Measurements from ENCODE around the gene TNK2. TPM values are rescaled to one million over a fixed set of nuclear protein-coding genes. Genes with fewer than 3 reads are reported as not detected.
"Not testable (repeated sequence)": the region's sequence is repeated elsewhere in the genome, so short reads cannot be mapped to it uniquely, and the experiment has no call there.

Gene TNK2
- total RNA-seq, 1 experiment from 2014 or later, result 36.0 TPM

GRCh38 chr3:195866686-195867511 lies 41.5 kb downstream of the TNK2 start:
- no peak overlapping the region for H3K27ac Mint-ChIP-seq (ENCODE audit: unreplicated experiment)
- CTCF ChIA-PET, result interaction anchor here (1.0 kb wide), 1 partner anchor 119 kb away, joined by 3 read pairs; no protein-coding TSS in a partner anchor
- no peaks in the 10 kb centered on the region for H3K27me3 ChIP-seq (replicated peaks; ENCODE audit: control insufficient read depth, insufficient read depth, low read length)
- H3K36me3 Mint-ChIP-seq (ENCODE audit: insufficient read depth, unreplicated experiment), result no peaks in the 10 kb centered on the region
- POLR2A ChIA-PET, result no interaction called here
- DNase-seq, result no peak
- H3K9me3 ChIP-seq, result no peaks in the 10 kb centered on the region
- H3K4me1 ChIP-seq, result no peaks in the 10 kb centered on the region
- TF ChIP-seq CTCF (IDR thresholded peaks at IDR 0.05; ENCODE audit: insufficient read depth in 1 of 2, low read depth in 1 of 2, low read length in 1 of 2, severe bottlenecking in 1 of 2, unreplicated experiment in 1 of 2), result no peak
- no peak overlapping the region for H3K4me3 Mint-ChIP-seq (ENCODE audit: unreplicated experiment)
- no peaks in the 10 kb centered on the region for H3K4me1 Mint-ChIP-seq (ENCODE audit: low read depth, unreplicated experiment)
- H3K27me3 Mint-ChIP-seq (ENCODE audit: insufficient read depth, unreplicated experiment), result no peaks in the 10 kb centered on the region
- H3K9me3 Mint-ChIP-seq (ENCODE audit: unreplicated experiment), result no peaks in the 10 kb centered on the region
- no TSS peak for BruUV-seq (replicated peaks)
- H3K36me3 ChIP-seq (ENCODE audit: control insufficient read depth, insufficient read depth, low read length), result peaks cover 2% of the 10 kb centered on the region; the same call in 1 of the 2 replicates
- intact Hi-C loops (cut with micrococcal nuclease; ENCODE audit: unreplicated experiment), result no loop called here
- no peak overlapping the region for H3K4me3 ChIP-seq (ENCODE audit: low read depth, low read length)

- no peaks in the 10 kb centered on the region for H3K27me3 Mint-ChIP-seq (ENCODE audit: insufficient read depth, unreplicated experiment)
- no peak overlapping the region for H3K27ac Mint-ChIP-seq (ENCODE audit: unreplicated experiment)
- Histone ChIP-seq H3K4me3 (ENCODE audit: low read depth, low read length) (no peak overlapping the region), H3K36me3 (ENCODE audit: control insufficient read depth, insufficient read depth, low read length) (no peaks in the 10 kb centered on the region), H3K9me3 (no peaks in the 10 kb centered on the region), H3K27me3 (replicated peaks; ENCODE audit: control insufficient read depth, insufficient read depth, low read length) (no peaks in the 10 kb centered on the region), H3K4me1 (no peaks in the 10 kb centered on the region)
- intact Hi-C loops (cut with micrococcal nuclease; ENCODE audit: unreplicated experiment), result no loop called here
- H3K9me3 Mint-ChIP-seq (ENCODE audit: unreplicated experiment), result no peaks in the 10 kb centered on the region
- no peak for DNase-seq
- no peaks in the 10 kb centered on the region for H3K4me1 Mint-ChIP-seq (ENCODE audit: low read depth, unreplicated experiment)
- TF ChIP-seq CTCF (IDR thresholded peaks at IDR 0.05; ENCODE audit: insufficient read depth in 1 of 2, low read depth in 1 of 2, low read length in 1 of 2, severe bottlenecking in 1 of 2, unreplicated experiment in 1 of 2), result no peak
- no TSS peak for BruUV-seq (replicated peaks)
- peaks cover under 1% of the 10 kb centered on the region for H3K36me3 Mint-ChIP-seq (ENCODE audit: insufficient read depth, unreplicated experiment)
- ChIA-PET POLR2A (no interaction called here), CTCF (no interaction called here)
- H3K4me3 Mint-ChIP-seq (ENCODE audit: unreplicated experiment), result no peak overlapping the region
Observed at GRCh38 chr3:195865752-195866151, 42.6 kb downstream of the TNK2 start.

DNA sequence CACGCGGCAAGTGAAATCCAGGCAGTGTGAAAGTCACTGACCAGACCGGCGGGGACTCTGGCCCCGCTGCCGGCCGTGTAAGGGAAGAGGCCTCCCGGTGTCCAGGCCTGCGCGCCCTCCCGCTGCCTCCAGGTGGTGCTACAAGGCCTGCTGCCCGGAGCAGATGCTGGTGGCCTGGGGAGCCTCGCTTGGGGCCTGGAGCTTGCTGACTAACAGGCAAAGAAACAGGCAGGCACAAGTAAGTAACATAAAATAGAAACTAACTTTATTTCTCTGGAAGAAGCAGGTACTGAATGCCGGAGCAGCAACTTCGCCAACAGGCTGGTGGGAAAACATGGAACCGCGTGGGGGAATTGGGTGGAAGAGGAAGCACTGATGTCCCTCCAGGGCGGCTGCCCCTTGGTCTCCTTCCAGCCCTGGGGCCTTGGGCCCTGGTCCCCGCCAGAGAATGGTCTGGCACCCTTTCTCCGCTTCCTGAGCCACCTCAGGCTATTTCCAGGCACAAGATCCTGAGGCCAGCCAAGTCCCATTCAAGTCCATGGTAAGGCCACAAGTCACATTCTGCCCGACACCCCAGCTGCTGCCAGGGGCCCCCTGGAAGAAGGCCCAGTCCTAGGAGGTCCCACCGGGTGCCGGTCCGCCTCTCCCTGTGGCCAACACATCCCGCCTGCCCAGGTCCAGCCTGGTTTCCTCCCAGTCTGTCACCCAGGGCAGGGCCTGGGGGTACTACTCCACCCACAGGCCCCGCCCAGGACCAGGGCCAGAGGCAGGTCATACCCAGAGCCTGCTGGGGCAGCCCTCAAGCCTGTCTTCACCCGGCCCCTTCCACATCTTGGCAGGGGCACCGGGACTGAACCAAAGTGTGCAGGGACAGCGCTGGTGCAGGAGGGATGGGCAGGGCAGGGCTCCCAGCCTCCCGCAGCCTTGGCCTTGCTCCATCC lies 45.0 kb downstream of the TNK2 start:
- ChIA-PET CTCF (interaction anchor here (0.6 to 1.0 kb wide), 3 partner anchors 28 to 46 kb away, joined by 3 to 8 read pairs (median 5); no protein-coding TSS in a partner anchor), POLR2A (no interaction called here)
- no peaks in the 10 kb centered on the region for H3K9me3 Mint-ChIP-seq (ENCODE audit: unreplicated experiment)
- H3K9me3 ChIP-seq, result no peaks in the 10 kb centered on the region
- no peak overlapping the region for H3K4me3 Mint-ChIP-seq (ENCODE audit: unreplicated experiment)
- no peaks in the 10 kb centered on the region for H3K27me3 ChIP-seq (replicated peaks; ENCODE audit: control insufficient read depth, insufficient read depth, low read length)
- no peaks in the 10 kb centered on the region for H3K36me3 ChIP-seq (ENCODE audit: control insufficient read depth, insufficient read depth, low read length)
- H3K27me3 Mint-ChIP-seq (ENCODE audit: insufficient read depth, unreplicated experiment), result no peaks in the 10 kb centered on the region
- no peaks in the 10 kb centered on the region; the same call in 1 of the 2 replicates for H3K4me1 ChIP-seq
- TF ChIP-seq CTCF (IDR thresholded peaks at IDR 0.05; ENCODE audit: insufficient read depth in 1 of 2, low read depth in 1 of 2, low read length in 1 of 2, severe bottlenecking in 1 of 2, unreplicated experiment in 1 of 2), result peak; percentile 66 to 84
- peaks cover 6% of the 10 kb centered on the region for H3K4me1 Mint-ChIP-seq (ENCODE audit: low read depth, unreplicated experiment)
- no peak overlapping the region for H3K27ac Mint-ChIP-seq (ENCODE audit: unreplicated experiment)
- intact Hi-C loops (cut with micrococcal nuclease; ENCODE audit: unreplicated experiment), result loop anchor here (1.0 kb wide), 1 partner anchor 52 kb away; no protein-coding TSS in a partner anchor
- BruUV-seq (replicated peaks), result TSS peak; percentile 55
- peaks cover 6% of the 10 kb centered on the region for H3K36me3 Mint-ChIP-seq (ENCODE audit: insufficient read depth, unreplicated experiment)
- DNase-seq, result peak; percentile 72 to 80
- no peak overlapping the region for H3K4me3 ChIP-seq (ENCODE audit: low read depth, low read length)

DNA sequence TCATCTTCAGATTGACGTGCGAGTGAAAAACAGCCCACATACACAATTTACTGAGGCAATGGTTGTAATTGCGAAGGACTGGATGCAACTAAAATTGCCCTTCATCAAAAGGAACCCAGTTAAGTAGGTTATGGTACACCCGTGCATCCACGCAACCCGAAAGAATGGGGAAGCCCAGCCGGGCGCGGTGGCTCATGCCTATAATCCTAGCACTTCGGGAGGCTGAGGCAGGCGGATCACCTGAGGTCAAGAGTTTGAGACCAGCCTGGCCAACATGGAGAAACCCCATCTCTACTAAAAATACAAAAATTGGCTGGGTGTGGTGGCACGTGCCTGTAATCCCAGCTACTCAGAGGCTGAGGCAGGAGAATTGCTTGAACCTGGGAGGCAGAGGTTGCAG lies 46.0 kb downstream of the TNK2 start:
- H3K27me3 ChIP-seq (replicated peaks; ENCODE audit: control insufficient read depth, insufficient read depth, low read length); H3K9me3 Mint-ChIP-seq (ENCODE audit: unreplicated experiment); DNase-seq; POLR2A ChIA-PET; H3K9me3 ChIP-seq; BruUV-seq (replicated peaks); H3K36me3 ChIP-seq (ENCODE audit: control insufficient read depth, insufficient read depth, low read length); H3K4me3 Mint-ChIP-seq (ENCODE audit: unreplicated experiment); intact Hi-C loops (cut with micrococcal nuclease; ENCODE audit: unreplicated experiment); H3K4me1 ChIP-seq; H3K27ac Mint-ChIP-seq (ENCODE audit: unreplicated experiment); H3K36me3 Mint-ChIP-seq (ENCODE audit: insufficient read depth, unreplicated experiment); H3K27me3 Mint-ChIP-seq (ENCODE audit: insufficient read depth, unreplicated experiment); H3K4me1 Mint-ChIP-seq (ENCODE audit: low read depth, unreplicated experiment); H3K4me3 ChIP-seq (ENCODE audit: low read depth, low read length): not testable (repeated sequence)
- CTCF ChIA-PET, result interaction anchor here (1.8 kb wide), 1 partner anchor 32 kb away, joined by 16 read pairs; no protein-coding TSS in a partner anchor

Measured in Caco-2 (cell line).